NCI-H1417 (cell line): ENCODE data around the gene ANKLE1.
A peak's percentile ranks its signal among the peaks of the same experiment; 100 is the strongest.

Source experiments
- DNase-seq, 3 experiments: peaks; one replicate each; lab custom pipeline; 2025; lab: John Stamatoyannopoulos, UW

ANKLE1 gene

DNA sequence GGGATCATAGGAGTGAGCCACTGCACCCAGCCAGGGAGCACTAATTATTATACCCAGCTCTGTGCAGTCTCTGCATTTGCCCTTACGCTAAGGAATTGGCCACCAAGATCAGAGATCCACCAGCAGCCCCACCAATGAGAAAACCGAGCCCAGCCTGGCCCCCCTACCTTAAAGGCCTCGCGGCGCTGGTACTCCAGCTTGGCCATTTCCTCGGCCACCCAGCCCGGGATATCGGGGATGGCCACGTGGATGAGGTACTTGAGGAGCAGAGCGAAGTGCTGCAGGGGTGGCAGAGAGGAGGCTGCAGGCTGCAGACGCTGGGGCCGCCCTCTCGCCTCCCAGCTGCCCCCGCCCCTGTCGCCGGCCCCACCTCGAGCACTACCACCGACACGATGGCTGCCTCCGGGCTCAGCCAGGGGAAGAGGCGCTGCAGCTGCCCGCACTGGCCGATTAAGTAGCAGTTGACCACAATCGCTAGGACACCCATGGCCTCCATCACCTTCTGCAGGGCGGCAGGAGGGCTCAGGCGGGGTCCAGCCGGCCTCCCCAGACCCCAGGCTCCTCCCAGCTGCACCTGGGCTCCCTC, 45.5 kb downstream of the ANKLE1 start:
- no peak for DNase-seq

DNA sequence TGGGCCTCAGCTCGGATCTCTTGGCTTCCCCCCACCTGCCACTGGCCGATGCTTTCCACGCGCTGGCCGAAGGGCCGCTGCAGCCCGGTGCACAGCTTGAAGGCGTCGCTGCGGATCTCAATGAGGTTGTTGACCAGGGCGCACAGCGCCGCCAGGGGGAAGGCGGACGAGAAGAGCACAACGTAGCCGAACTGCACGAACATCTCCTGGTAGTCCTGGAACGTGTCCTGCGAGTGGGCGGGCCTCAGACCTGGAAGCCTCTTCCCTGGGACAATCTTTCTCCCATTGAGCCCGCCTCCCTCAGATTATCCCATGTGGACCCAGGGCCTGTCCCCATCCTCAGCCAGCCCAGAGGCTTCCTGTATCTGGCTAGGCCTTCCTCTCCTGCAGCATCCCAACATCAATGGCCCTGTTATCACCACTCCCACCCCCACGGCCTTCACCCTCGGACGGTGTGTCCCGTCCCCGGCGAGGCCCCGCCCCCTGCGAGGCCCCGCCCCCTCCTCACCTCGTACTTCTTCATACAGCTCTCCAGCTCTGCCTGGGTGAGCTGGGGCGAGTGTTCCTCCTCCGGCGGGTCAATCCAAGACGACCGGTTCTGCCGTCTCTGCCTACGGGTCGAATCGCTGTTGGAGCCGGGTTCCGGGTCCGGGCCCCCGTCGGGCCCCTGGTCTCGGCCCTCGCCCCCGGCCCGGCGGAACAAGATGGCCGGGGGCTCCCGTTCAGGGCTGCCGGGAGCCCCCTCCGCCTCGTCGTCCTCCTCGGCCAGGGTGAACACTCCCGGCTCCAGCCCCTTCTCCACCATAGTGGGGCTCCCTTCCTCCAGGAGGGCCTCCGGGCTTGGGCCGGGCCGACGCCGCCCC, 46.2 kb downstream of the ANKLE1 start:
- peak in 2 of 3 experiments; percentile 50 to 64 for DNase-seq

DNA sequence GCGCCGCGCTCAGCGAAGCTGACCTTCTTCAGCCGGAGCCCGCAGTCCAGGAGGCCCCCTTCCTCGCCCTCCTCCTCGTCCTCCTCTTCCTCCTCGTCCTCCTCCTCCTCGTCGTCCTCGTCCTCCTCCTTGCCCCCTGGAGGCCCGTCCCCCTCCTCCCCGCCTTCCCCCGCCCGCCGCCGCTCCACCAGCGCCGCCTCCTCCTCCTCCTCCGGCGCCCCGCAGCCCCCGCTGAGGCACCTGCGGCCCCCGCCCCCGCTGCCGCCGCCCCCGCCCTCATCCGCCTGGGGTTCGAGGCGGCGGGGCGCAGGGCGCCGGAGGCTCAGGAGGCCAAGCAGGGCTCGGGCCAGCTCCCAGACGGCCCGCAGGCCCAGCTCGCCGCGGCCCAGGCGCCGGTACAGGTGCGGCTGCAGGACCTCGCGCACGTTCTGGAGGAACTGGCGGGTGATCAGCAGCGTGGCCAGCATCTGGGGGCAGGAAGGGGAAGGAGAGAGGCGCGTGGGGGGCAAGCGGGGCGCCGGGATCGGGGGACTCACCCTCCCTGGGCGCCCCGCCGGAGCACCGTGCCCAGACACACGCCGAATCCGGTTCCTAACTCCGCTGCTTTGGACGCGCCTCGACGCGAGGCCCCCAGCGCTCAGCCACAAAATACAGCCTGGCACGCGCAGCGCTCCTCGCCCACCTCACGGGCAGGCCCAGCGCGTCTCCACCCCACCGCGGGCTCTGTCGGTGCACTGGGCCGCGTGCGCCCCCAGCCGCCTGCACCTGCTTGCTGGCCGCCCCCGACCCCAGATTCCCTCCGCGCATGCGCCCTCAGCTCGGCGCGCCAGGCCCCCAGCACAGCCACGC, 47.0 kb downstream of the ANKLE1 start:
- peak in 2 of 3 experiments; percentile 48 to 59 for DNase-seq

DNA sequence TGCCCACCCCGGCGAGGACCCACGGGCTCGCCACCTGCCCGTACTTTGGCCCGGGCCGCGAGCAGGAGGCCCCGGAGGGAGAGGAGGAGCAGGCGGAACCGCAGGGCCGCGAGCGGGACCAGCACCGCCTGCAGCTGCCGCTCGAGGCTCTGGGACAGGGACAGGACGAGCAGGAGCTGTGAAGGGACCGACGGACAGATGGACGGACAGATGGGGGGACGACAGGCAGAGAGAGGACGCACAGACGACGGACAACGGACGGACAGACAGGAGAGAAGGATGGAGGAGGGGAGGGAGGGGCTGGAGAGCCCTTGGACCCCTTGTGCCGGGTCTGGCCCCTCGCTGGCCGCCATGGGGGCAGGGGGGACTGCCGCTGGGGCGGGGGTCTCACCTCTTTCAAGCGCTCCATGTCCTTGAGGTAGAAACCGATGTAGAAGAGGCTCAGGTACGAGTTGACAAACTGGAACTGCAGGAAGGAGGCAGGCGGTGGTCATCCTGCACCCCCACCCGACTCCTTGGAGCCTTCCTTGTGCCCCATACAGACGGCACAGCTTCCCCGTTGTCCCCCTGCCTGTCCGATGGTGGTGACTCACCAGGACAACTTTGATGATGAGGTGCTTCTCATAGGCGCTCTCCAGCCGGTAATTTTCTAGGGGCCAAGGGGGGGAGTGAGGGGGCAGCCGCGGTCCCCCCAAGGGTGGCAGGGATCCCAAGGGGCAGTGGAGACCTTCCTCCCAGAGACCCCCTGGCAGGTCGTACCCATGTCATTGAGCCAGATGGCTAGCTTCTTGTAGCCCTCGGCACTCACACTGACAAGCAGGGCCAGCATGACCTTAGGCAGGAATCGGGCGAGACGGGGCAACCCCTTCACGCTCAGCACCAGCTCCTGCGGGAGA, 47.9 kb downstream of the ANKLE1 start:
- no peak for DNase-seq

DNA sequence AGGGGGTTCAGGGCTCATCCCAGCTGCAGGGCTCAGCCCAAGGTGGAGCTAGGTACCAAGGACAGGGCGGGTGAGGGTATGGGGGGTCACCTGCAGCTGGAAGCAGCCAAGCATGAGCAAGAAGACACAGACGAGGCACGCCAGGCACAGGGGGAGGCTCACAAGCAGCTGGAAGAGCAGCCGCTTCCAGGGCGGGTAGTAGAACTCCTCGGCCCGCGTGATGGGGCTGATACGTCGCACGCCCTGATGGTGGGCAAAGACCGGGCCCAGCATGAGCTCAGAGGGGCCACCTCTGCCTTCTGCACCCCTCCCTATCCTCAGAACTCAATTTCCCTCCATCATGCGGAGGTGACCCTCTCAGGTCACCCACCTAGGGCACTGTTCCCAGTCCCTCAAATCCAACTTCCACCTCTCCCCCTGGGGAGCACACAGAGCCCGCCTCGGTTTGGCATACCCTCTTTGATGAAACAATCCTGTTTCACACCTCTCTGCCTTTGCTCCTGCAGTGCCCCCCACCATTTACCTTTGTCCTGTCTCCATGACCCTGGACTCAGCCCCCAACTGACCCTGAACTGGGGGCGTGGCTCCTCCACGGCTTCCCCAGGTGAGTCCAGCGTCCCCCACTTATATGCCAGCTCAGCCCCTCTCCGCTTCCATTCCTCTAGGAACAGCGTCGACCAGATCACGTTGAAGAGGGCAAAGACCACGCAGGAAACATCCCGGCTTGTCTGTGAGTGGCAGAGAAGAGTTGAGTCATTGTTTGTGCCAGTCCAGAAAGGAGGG, 48.8 kb downstream of the ANKLE1 start:
- no peak for DNase-seq

DNA sequence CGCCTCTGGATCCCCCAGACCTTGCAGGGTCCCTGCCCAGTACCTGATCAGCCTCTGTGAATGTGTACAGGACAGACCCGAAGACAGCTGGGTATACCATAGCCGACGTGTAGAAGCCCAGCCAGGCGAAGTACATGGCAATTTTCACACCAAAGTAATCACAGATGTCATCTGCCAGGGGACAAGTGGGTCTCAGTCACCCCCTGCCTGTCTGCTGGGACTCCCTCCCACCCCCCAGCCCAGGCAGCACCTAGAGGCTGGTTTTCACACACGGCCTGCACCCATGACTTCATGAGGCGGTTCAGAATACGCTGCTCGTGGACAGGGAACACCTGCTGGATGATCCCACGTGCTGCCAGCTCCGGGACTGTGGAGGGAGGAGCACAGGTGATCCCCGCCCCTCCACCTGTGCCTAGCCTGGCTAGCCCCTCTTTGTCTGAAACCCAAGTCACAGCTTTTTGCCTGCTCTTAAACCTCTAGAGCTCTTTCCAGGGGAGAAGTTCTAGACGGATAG, 49.4 kb downstream of the ANKLE1 start:
- DNase-seq = no peak

DNA sequence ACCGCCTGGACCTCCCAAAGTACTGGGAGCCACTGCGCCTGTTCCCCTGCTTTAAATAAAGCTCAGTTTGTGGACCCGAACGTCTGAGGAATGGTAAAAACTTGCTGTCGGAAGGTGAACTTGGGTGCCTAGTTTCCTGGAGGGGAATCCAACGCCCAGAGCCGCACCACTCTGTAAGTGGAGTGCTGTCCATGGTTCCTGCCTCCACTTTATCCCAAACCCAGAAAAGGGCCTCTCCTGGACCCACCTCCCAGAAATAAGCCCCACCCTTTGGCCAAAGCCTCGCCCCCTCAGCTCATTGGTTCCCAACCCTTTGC, 50.6 kb downstream of the ANKLE1 start:
- no peak for DNase-seq

DNA sequence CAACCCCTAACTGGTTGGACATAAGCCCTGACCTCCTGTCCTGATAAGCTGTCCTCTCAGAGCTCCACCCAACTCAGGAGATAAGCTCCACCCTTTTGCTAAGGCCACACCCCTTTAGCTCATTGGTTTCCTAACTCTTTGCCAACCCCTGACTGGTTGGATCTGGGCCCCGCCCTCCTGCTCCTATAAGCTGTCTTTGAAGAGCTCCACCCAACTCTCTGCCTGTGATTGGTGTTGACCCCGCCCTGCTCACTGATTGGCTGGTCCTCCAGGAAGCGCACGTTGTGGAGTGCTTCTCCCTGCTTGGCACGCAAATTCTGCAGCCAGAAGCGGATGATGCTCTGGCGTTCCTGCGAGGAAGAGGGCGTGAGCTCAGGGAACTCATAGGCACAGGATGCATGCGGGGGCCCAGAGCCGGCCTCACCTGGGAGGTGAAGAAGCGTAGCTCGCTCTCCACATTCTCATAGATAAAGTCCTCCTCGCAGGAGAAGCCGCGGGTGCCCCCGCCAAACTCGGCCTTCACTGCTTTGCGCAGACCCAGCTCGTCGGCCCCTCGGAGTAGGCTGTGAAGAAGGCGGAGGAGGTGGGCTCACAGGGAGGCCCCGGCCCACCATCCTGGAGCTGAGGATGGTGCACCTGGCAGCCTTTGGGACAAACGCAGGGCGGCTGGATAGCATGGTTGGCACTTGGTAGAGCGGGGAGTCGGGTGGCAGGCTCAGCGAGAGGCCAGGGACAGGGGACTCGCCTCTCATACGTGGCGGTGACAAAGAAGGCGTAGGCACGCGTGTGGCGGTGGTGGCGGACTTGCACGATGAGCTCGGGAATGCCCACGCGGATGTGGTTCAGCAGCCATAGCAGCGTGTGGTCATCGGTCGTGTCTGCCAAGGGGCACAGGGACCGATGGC, 51.2 kb downstream of the ANKLE1 start:
- DNase-seq = peak in 2 of 3 experiments; percentile 14 to 66

DNA sequence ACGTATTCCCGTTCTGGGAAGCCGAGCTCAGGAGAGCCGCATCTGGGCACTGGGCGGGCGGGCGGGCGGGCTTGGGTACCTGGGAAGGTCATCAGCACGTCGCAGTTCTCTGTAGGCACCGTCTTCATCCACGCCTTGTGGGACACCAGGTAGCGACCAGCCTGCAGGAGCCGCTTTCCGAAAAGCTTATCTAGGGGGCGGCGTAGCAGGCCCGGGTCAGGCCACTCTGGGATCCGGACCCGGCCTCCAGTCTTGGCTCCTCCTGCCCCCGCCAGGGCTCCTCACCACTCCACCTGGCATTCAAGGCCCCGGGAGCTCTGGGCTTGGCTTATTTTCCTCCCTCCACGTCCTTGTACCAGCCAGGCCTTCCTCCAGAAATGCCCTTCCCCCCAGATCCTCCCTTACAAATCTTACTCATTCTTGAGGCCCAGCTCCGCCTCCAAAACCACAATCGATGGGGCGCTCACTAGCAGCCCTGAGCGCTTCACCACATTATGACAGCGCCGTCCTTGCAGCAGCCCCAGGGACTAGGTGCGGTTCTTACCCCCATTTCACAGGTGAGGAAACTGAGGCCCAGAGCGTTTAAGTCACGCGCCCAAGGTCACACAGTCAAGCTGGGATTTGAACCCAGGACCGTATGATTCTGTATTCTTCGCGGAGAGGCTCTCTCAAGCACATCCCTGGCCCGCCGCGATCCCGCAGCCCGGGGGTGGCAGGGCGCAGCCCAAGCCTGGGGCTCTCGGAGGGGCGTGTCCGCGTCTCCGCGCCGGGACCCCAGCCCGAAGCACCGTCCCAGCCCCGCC, 52.1 kb downstream of the ANKLE1 start:
- peak in 1 of 3 experiments; percentile 51 for DNase-seq

DNA sequence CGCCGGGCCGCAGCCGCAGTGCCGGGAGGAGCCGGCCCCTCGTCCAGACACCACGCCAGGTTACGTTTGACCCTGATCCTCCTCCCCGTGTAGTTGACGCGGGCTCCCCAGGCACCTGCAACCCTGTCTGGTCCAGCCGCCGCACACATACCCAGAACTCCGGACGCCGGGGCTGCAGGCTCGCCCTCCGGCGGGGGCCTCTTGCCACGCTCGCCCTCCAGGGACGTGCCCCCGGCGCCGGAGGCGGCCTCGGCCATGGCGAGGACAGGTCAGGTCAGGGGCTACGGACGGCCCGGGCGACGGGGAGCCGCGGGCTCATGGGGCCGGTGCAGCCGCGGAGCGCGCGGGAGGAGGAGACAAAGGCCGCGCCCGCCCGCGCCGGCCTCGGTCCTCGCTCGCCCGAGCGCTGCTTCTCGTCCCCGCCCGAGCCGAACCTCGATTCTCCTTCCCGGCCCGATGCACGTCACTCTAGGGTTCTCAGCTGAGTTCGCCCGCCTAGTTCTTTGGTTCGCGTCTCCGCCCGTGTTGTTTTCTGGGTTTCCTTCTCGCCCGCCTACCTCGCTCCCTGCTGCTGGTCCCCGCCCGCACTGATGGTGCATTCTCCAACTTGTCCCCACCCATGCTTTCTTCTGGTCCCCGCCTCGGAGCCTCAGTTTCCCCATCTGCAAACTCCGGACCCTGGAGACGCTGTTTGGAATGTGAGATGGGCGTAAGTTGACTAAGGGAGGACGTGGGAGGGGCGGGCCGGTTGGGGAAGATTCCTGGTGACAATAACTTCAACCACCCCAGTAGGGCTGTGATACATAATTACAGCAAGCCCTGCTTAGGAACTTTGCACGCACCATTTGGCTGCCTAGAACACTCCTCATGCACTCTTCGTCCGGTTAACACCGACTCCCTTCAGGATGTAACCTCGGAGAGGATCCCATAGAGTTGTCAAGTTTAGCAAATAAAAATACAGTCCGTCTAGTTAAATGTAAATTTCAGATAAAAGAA, 53.0 kb downstream of the ANKLE1 start, which contains the start of gene ANO8:
Gene ANO8 (minus strand): TSS at position 442 of the 996 bp plus-strand sequence. CDS start 185 bp downstream, at position 257.
- DNase-seq = peak; percentile 94 to 97 (median 97)

DNA sequence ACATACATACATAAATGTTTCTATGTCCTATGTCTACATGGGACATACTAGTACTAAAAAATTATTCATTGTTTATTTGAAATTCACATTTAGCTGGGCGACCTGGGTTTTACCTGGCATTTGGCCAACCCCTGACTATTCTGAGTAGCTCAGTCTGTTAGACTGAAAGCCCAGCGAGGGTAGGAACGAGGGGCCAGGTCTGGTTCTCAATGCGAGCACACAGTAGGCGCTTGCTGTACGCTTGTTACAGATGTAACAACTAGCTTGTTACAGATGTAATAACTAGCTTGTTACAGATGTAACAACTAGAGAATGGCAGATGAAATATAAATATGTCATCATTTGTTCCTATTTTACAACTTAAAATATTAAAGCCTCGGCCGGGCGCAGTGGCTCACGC, 53.9 kb downstream of the ANKLE1 start:
- DNase-seq = no peak
